GM12874 (cell line): ENCODE results near the gene CAB39L.

ENCODE experiments used
- CTCF ChIP-seq: IDR thresholded peaks from 2 replicates; pipeline ENCODE4 v1.5.1; 2011; ENCODE audit warnings: low read depth, mild to moderate bottlenecking, control low read depth, low read length, moderate library complexity; ENCODE audit not compliant: insufficient read depth

The CAB39L gene

GRCh38 chr13:49441312-49441711, 2.6 kb downstream of the CAB39L start:
- TF ChIP-seq CTCF = no peak

- TF ChIP-seq CTCF = no peak
These were observed 4.3 kb downstream of the CAB39L start for GRCh38 chr13:49439609-49440008.

- no peak for TF ChIP-seq CTCF
These were observed 6.2 kb downstream of the CAB39L start for GRCh38 chr13:49437705-49438104.

- TF ChIP-seq CTCF = no peak
These were observed 7.0 kb downstream of the CAB39L start for GRCh38 chr13:49436890-49437289.

- no peak for TF ChIP-seq CTCF
These were observed 7.9 kb downstream of the CAB39L start for GRCh38 chr13:49435992-49436391.

GRCh38 chr13:49429121-49429520, 14.7 kb downstream of the CAB39L start:
- TF ChIP-seq CTCF = no peak

- no peak for TF ChIP-seq CTCF
These were observed 15.7 kb downstream of the CAB39L start for GRCh38 chr13:49428041-49428763.
